IMR-90 (cell line): Measurements from ENCODE around the gene PRR19. TPM values are rescaled to one million over a fixed set of nuclear protein-coding genes. Genes with fewer than 3 reads are reported as not detected.

Experiments
- ATAC-seq: fragments of 200-7000 bp; cut with Tn5 transposase; 2 replicates; pipeline ENCODE4 v1.9.1; 2020; ENCODE audit warnings: low read depth, mild to moderate bottlenecking, moderate library complexity
- BruUV-seq: library from RNA; stranded (reverse); fragments of 400-500 nt; replicated peaks from 2 replicates; lab custom pipeline; 2021; lab: Mats Ljungman, UMichigan
- CTCF ChIA-PET: fragments of 300-600 bp; formaldehyde crosslinking; extraction: SDS; loops from one replicate; lab custom pipeline; 2021; ENCODE audit warnings: antibody characterized with exemption; lab: Yijun Ruan, JAX
- POLR2A ChIA-PET: fragments of 300-600 bp; sonication (Branson Sonifier 250); formaldehyde crosslinking; loops from one replicate; lab custom pipeline; 2022; ENCODE audit warnings: antibody characterized with exemption; ENCODE audit not compliant: unreplicated experiment; lab: Charles Lee
- DNase-seq: peaks from one replicate; pipeline ENCODE4 v3.0.0; 2013
- H2AFZ ChIP-seq: replicated peaks from 2 replicates; pipeline ENCODE3; 2013; ENCODE audit warnings: low read length, mild to moderate bottlenecking; ENCODE audit not compliant: poor library complexity
- H2AK5ac ChIP-seq: 2 replicates; pipeline ENCODE4 v1.6.1; 2013; ENCODE audit warnings: low read depth, low read length, inconsistent platforms
- H2AK9ac ChIP-seq: replicated peaks from 2 replicates; pipeline ENCODE3; 2013; ENCODE audit warnings: mild to moderate bottlenecking, low read depth, low read length, moderate library complexity; ENCODE audit not compliant: poor library complexity
- H2BK120ac ChIP-seq: 2 replicates; pipeline ENCODE4 v1.6.1; 2013; ENCODE audit warnings: low read depth, low read length, inconsistent platforms
- H2BK15ac ChIP-seq: 3 replicates; pipeline ENCODE4 v1.6.1; 2013; ENCODE audit warnings: low read depth, low read length, inconsistent platforms
- H2BK20ac ChIP-seq: 2 replicates; pipeline ENCODE4 v1.6.1; 2013; ENCODE audit warnings: low read depth, mild to moderate bottlenecking, inconsistent platforms, low read length, moderate library complexity
- H2BK5ac ChIP-seq: 2 replicates; pipeline ENCODE4 v1.6.1; 2013; ENCODE audit warnings: mild to moderate bottlenecking, low read depth, low read length, inconsistent platforms; ENCODE audit not compliant: poor library complexity, severe bottlenecking
- H3K14ac ChIP-seq: replicated peaks from 2 replicates; pipeline ENCODE4 v1.6.1; 2013; ENCODE audit warnings: low read depth, low read length, inconsistent platforms
- H3K18ac ChIP-seq: 2 replicates; pipeline ENCODE4 v1.6.1; 2013; ENCODE audit warnings: low read depth, low read length, control low read depth
- H3K23ac ChIP-seq: 2 replicates; pipeline ENCODE4 v1.6.1; 2013; ENCODE audit warnings: low read depth, low read length, inconsistent platforms
- H3K27ac ChIP-seq: 2 replicates; pipeline ENCODE4 v1.5.1; 2013; ENCODE audit warnings: mild to moderate bottlenecking, control low read depth, low read length; ENCODE audit not compliant: insufficient read depth
- H3K27me3 ChIP-seq: 2 replicates; pipeline ENCODE4 v1.6.1; 2013; ENCODE audit warnings: low read length; ENCODE audit not compliant: control insufficient read depth, insufficient read depth
- H3K36me3 ChIP-seq: 2 replicates; pipeline ENCODE4 v1.6.1; 2013; ENCODE audit warnings: low read length, mixed read lengths; ENCODE audit not compliant: control insufficient read depth, insufficient read depth
- H3K4ac ChIP-seq: 2 replicates; pipeline ENCODE4 v1.6.1; 2013; ENCODE audit warnings: low read depth, low read length, inconsistent platforms
- H3K4me1 ChIP-seq: 2 replicates; pipeline ENCODE4 v1.6.1; 2013; ENCODE audit warnings: low read length, mixed read lengths; ENCODE audit not compliant: control insufficient read depth, insufficient read depth
- H3K4me2 ChIP-seq: 2 replicates; pipeline ENCODE4 v1.6.1; 2013; ENCODE audit warnings: low read depth, mild to moderate bottlenecking, control low read depth, low read length, moderate library complexity
- H3K4me3 ChIP-seq: 2 replicates; pipeline ENCODE4 v1.5.1; 2013; ENCODE audit warnings: low read depth, mild to moderate bottlenecking, control low read depth, low read length, moderate library complexity; ENCODE audit not compliant: insufficient read depth
- H3K56ac ChIP-seq: 2 replicates; pipeline ENCODE4 v1.6.1; 2013; ENCODE audit warnings: low read length, inconsistent platforms; ENCODE audit not compliant: insufficient read depth; ENCODE audit errors: extremely low read depth
- H3K79me1 ChIP-seq, 2 experiments: 2 replicates each; pipeline ENCODE4 v1.6.1; 2013; ENCODE audit warnings: low read length in 2 of 2, inconsistent platforms in 1 of 2, low read depth in 1 of 2
- H3K9ac ChIP-seq: 2 replicates; pipeline ENCODE4 v1.6.1; 2013; ENCODE audit warnings: low read depth, low read length, control low read depth
- H3K9me1 ChIP-seq: 2 replicates; pipeline ENCODE4 v1.6.1; 2013; ENCODE audit warnings: low read length, inconsistent platforms; ENCODE audit not compliant: insufficient read depth
- H3K9me3 ChIP-seq: 2 replicates; pipeline ENCODE4 v1.6.1; 2013; ENCODE audit warnings: low read length; ENCODE audit not compliant: control insufficient read depth, insufficient read depth
- H4K20me1 ChIP-seq: 2 replicates; pipeline ENCODE4 v1.6.1; 2013; ENCODE audit warnings: low read length, inconsistent platforms; ENCODE audit not compliant: insufficient read depth
- H4K5ac ChIP-seq: 2 replicates; pipeline ENCODE4 v1.6.1; 2013; ENCODE audit warnings: mild to moderate bottlenecking, low read depth, low read length, control low read depth
- H4K8ac ChIP-seq, 2 experiments: 2 replicates each; pipeline ENCODE4 v1.6.1; 2013; ENCODE audit warnings: low read depth in 2 of 2, low read length in 2 of 2, control low read depth in 1 of 2, inconsistent platforms in 1 of 2
- H4K91ac ChIP-seq: 2 replicates; pipeline ENCODE4 v1.6.1; 2013; ENCODE audit warnings: low read depth, low read length, inconsistent platforms; ENCODE audit not compliant: insufficient read depth
- BHLHE40 ChIP-seq: fragments of 150-350 bp; IDR thresholded peaks from 2 replicates; pipeline ENCODE4 v1.6.1; 2016; ENCODE audit warnings: mild to moderate bottlenecking, low read depth, low read length
- CEBPB ChIP-seq: IDR thresholded peaks from 2 replicates; pipeline ENCODE4 v1.6.1; 2012; ENCODE audit warnings: low read depth, low read length, improper control_type of control experiment
- CHD1 ChIP-seq: IDR thresholded peaks from 2 replicates; pipeline ENCODE4 v1.6.1; 2012; ENCODE audit warnings: low read depth, low read length, improper control_type of control experiment
- ELK1 ChIP-seq: fragments of 150-350 bp; IDR thresholded peaks from 2 replicates; pipeline ENCODE4 v1.6.1; 2016; ENCODE audit warnings: low read depth, mild to moderate bottlenecking, low read length, moderate library complexity, borderline replicate concordance
- FOS ChIP-seq: fragments of 150-350 bp; IDR thresholded peaks from 2 replicates; pipeline ENCODE4 v1.6.1; 2016; ENCODE audit warnings: low read depth, low read length
- MAFK ChIP-seq: IDR thresholded peaks from 2 replicates; pipeline ENCODE4 v1.6.1; 2012; ENCODE audit warnings: low read depth, low read length, improper control_type of control experiment
- MAZ ChIP-seq: IDR thresholded peaks from 2 replicates; pipeline ENCODE4 v1.6.1; 2012; ENCODE audit warnings: low read depth, mild to moderate bottlenecking, low read length, improper control_type of control experiment, moderate library complexity, borderline replicate concordance
- MXI1 ChIP-seq: IDR thresholded peaks from 2 replicates; pipeline ENCODE4 v1.6.1; 2012; ENCODE audit warnings: low read depth, mild to moderate bottlenecking, low read length, moderate library complexity, borderline replicate concordance
- NFE2L2 ChIP-seq: fragments of 150-350 bp; IDR thresholded peaks from 2 replicates; pipeline ENCODE4 v1.6.1; 2016; ENCODE audit warnings: low read depth, mild to moderate bottlenecking, low read length
- POLR2A ChIP-seq: IDR thresholded peaks from 2 replicates; pipeline ENCODE4 v1.6.1; 2012; ENCODE audit warnings: mild to moderate bottlenecking, low read depth, low read length
- RAD21 ChIP-seq: IDR thresholded peaks from 2 replicates; pipeline ENCODE4 v1.6.1; 2012; ENCODE audit warnings: low read length, improper control_type of control experiment
- RCOR1 ChIP-seq: IDR thresholded peaks from 2 replicates; pipeline ENCODE4 v1.6.1; 2012; ENCODE audit warnings: mild to moderate bottlenecking, low read length, improper control_type of control experiment; ENCODE audit not compliant: insufficient replicate concordance
- RFX5 ChIP-seq: IDR thresholded peaks from 2 replicates; pipeline ENCODE4 v1.8.0; 2012; ENCODE audit warnings: low read depth, mild to moderate bottlenecking, low read length, moderate library complexity
- SMC3 ChIP-seq: fragments of 150-350 bp; IDR thresholded peaks from 2 replicates; pipeline ENCODE4 v1.6.1; 2016; ENCODE audit warnings: low read depth, mild to moderate bottlenecking, antibody characterized with exemption, low read length, moderate library complexity
- USF2 ChIP-seq: fragments of 150-350 bp; IDR thresholded peaks from 2 replicates; pipeline ENCODE4 v1.6.1; 2017; ENCODE audit warnings: mild to moderate bottlenecking, antibody characterized with exemption, low read length, low read depth
- WGBS, 2 experiments: methylation state at CpG; one replicate each; pipeline versions ENCODE4 v1.1.5 to v1.1.7; 2013; ENCODE audit warnings: missing lambda C conversion rate in 2 of 2; ENCODE audit not compliant: insufficient read length in 1 of 2; ENCODE audit errors: extremely low coverage in 2 of 2; 5-methylcytosine and 5-hydroxymethylcytosine counted together
- dilution Hi-C: fragments of 300-500 bp; cut with HindIII; formaldehyde crosslinking; loops from one replicate; pipeline ENCODE4 v1.14.3; 2018; ENCODE audit warnings: low sequenced_read_pairs; ENCODE audit not compliant: unreplicated experiment
- in situ Hi-C: fragments of 300-500 bp; cut with MboI; formaldehyde crosslinking; loops from 3 replicates; pipeline ENCODE4 v1.14.3; 2019; ENCODE audit warnings: low sequenced_read_pairs, inconsistent platforms, mixed read lengths
- intact Hi-C: fragments of 100-400 bp; cut with micrococcal nuclease; formaldehyde crosslinking; loops from 2 replicates; pipeline ENCODE4 v1.10.0; 2022
- polyA plus RNA-seq, 3 experiments: library from polyadenylated mRNA; depleted of rRNA; stranded (reverse); fragments of >200 nt; gene quantifications; 2 replicates each; pipeline ENCODE4 v1.2.3, GENCODE V29; 2012; ENCODE audit warnings: low replicate concordance in 1 of 3
- total RNA-seq: library from RNA; depleted of rRNA; stranded (reverse); fragments of >200 nt; gene quantifications from 2 replicates; pipeline ENCODE4 v1.2.3, GENCODE V29; 2012

The PRR19 gene
- total and polyA plus RNA-seq, 2 of the 4 experiments (the other 2 are of a cell fraction): 0.36 to 1.6 TPM

GRCh38 chr19:42281146-42281826, 20.6 kb upstream of the PRR19 start:
- Histone ChIP-seq H2BK5ac (peak overlapping the region; percentile 86), H3K9ac (peak overlapping the region; percentile 72), H3K18ac (peak overlapping the region; percentile 44), H2BK120ac (peak overlapping the region; percentile 88), H4K8ac (peak overlapping the region; percentile 15 to 89), H4K5ac (peak overlapping the region; percentile 30), H3K27ac (peak overlapping the region; percentile 93), H2BK20ac (peak overlapping the region; percentile 74), H3K23ac (peak overlapping the region; percentile 91), H3K4me1 (peaks cover 58% of the 10 kb centered on the region), H3K56ac (peak overlapping the region; percentile 18; the same call in 1 of the 2 replicates), H2AK9ac (peak overlapping the region; percentile 99), H3K36me3 (peaks cover 2% of the 10 kb centered on the region; the same call in 1 of the 2 replicates), H3K4me3 (peak overlapping the region; percentile 65), H4K91ac (peak overlapping the region; percentile 70), H3K79me1 (peaks cover 39 to 76% of the 10 kb centered on the region in 2 experiments), H2AK5ac (peak overlapping the region; percentile 97), H3K4ac (peak overlapping the region; percentile 94), H3K9me3 (no peaks in the 10 kb centered on the region), H4K20me1 (peaks cover 44% of the 10 kb centered on the region), H3K27me3 (no peaks in the 10 kb centered on the region), H3K4me2 (peak overlapping the region; percentile 76), H2BK15ac (peak overlapping the region; percentile 26; the same call in 1 of the 3 replicates), H3K9me1 (peaks cover 16% of the 10 kb centered on the region), H3K14ac (peak overlapping the region; percentile 84), H2AFZ (peak overlapping the region; percentile 90)
- ATAC-seq (no peak), DNase-seq (no peak)
- intact Hi-C loops (loop anchor here (2.0 kb wide), 1 partner anchor 26 kb away; the partner anchor contains the start of gene ERF), in situ Hi-C loops (no loop called here), dilution Hi-C loops (no loop called here)
- ChIA-PET POLR2A (no interaction called here), CTCF (interaction anchor here (1.0 to 3.6 kb wide), 2 partner anchors 35 to 36 kb away, joined by 3 to 29 read pairs; no protein-coding TSS in a partner anchor)
- no TSS peak for BruUV-seq
- 0% methylated on average over 3 of the region's 25 CpGs; no CpG with 5 or more reads in 1 of the 2 experiments for WGBS, 2 experiments
- TF ChIP-seq USF2 (no peak), ELK1 (no peak), RCOR1 (no peak), SMC3 (no peak), BHLHE40 (no peak), CHD1 (no peak), NFE2L2 (no peak), MAZ (no peak), FOS (no peak), MXI1 (no peak), MAFK (no peak), RAD21 (no peak), POLR2A (no peak; the same call in 1 of the 2 replicates), RFX5 (no peak), CEBPB (no peak)
